GM23248 (cell line): ENCODE data around the gene PALM3. TPM values are rescaled to one million over a fixed set of nuclear protein-coding genes. Genes with fewer than 3 reads are reported as not detected.

Source experiments
- DNase-seq: peaks from one replicate; pipeline ENCODE4 v3.0.0-alpha.2; 2015
- H2AFZ ChIP-seq: fragments of 200-600 bp; sonication (generic); 2 replicates; pipeline ENCODE4 v1.6.1; 2016; ENCODE audit warnings: antibody characterized with exemption
- H3F3A ChIP-seq: fragments of 200-600 bp; sonication (generic); 2 replicates; pipeline ENCODE4 v1.6.1; 2016; ENCODE audit warnings: mild to moderate bottlenecking, antibody characterized with exemption, mixed run types; ENCODE audit not compliant: insufficient read depth
- H3K27ac ChIP-seq: fragments of 200-600 bp; sonication (generic); 2 replicates; pipeline ENCODE4 v1.5.1; 2016; ENCODE audit warnings: mild to moderate bottlenecking
- H3K27me3 ChIP-seq: fragments of 200-600 bp; sonication (generic); replicated peaks from 2 replicates; pipeline ENCODE4 v1.6.1; 2016; ENCODE audit warnings: mild to moderate bottlenecking; ENCODE audit not compliant: insufficient read depth
- H3K36me3 ChIP-seq: fragments of 200-600 bp; sonication (generic); 2 replicates; pipeline ENCODE4 v1.6.1; 2016; ENCODE audit warnings: low read depth, mild to moderate bottlenecking
- H3K4me1 ChIP-seq: fragments of 200-600 bp; sonication (generic); 2 replicates; pipeline ENCODE4 v1.6.1; 2016; ENCODE audit warnings: mild to moderate bottlenecking; ENCODE audit not compliant: insufficient read depth
- H3K4me2 ChIP-seq: fragments of 200-600 bp; sonication (generic); one replicate; pipeline ENCODE4 v1.6.1; 2016; ENCODE audit warnings: mild to moderate bottlenecking; ENCODE audit not compliant: unreplicated experiment
- H3K4me3 ChIP-seq: fragments of 200-600 bp; sonication (generic); 2 replicates; pipeline ENCODE4 v1.5.1; 2016; ENCODE audit warnings: mild to moderate bottlenecking
- H3K79me2 ChIP-seq: fragments of 200-600 bp; sonication (generic); 2 replicates; pipeline ENCODE4 v1.6.1; 2016; ENCODE audit warnings: mild to moderate bottlenecking; ENCODE audit not compliant: insufficient read depth
- H3K9ac ChIP-seq: fragments of 200-600 bp; sonication (generic); 2 replicates; pipeline ENCODE4 v1.6.1; 2016; ENCODE audit warnings: mild to moderate bottlenecking
- H3K9me2 ChIP-seq: fragments of 200-600 bp; sonication (generic); 2 replicates; pipeline ENCODE4 v1.6.1; 2016; ENCODE audit warnings: mixed run types, mild to moderate bottlenecking, moderate library complexity; ENCODE audit not compliant: insufficient read depth
- H3K9me3 ChIP-seq: fragments of 200-600 bp; sonication (generic); one replicate; pipeline ENCODE4 v1.6.1; 2017; ENCODE audit warnings: low read depth
- H4K20me1 ChIP-seq: fragments of 200-600 bp; sonication (generic); 2 replicates; pipeline ENCODE4 v1.6.0; 2016; ENCODE audit not compliant: insufficient read depth
- EZH2 ChIP-seq: fragments of 200-600 bp; sonication (generic); IDR thresholded peaks from 2 replicates; pipeline ENCODE4 v1.6.1; 2018; ENCODE audit warnings: antibody characterized with exemption, mild to moderate bottlenecking; ENCODE audit not compliant: insufficient read depth, poor library complexity, severe bottlenecking
- EZH2phosphoT487 ChIP-seq: fragments of 200-600 bp; sonication (generic); IDR thresholded peaks from 2 replicates; pipeline ENCODE4 v1.6.1; 2018; ENCODE audit warnings: antibody characterized with exemption, moderate library complexity, mild to moderate bottlenecking, low read depth; ENCODE audit not compliant: insufficient read depth
- WGBS, 2 experiments: methylation state at CpG; one replicate each; pipeline ENCODE4 v1.1.6; 2015 to 2017; ENCODE audit warnings: low lambda C conversion rate in 2 of 2, low coverage in 1 of 2; ENCODE audit errors: missing lambda C conversion rate in 2 of 2; 5-methylcytosine and 5-hydroxymethylcytosine counted together
- in situ Hi-C: fragments of 300-500 bp; cut with MboI; formaldehyde crosslinking; loops from 2 replicates; pipeline ENCODE4 v1.15.0; 2020
- polyA plus RNA-seq: library from polyadenylated mRNA; unstranded; fragments of >200 nt; fragmentation: Nextera tagmentation; extraction: Ambion mirVana; gene quantifications from 2 replicates; pipeline ENCODE4 v1.2.1, GENCODE V29; 2016
- total RNA-seq: library from RNA; depleted of rRNA; stranded (reverse); fragments of >200 nt; shearing (Covaris generic); gene quantifications from 2 replicates; pipeline ENCODE4 v1.2.3, GENCODE V29; 2014

Gene PALM3
- total and polyA plus RNA-seq, 2 experiments from 2014 or later, result 0.15 TPM; not detected in 1

DNA sequence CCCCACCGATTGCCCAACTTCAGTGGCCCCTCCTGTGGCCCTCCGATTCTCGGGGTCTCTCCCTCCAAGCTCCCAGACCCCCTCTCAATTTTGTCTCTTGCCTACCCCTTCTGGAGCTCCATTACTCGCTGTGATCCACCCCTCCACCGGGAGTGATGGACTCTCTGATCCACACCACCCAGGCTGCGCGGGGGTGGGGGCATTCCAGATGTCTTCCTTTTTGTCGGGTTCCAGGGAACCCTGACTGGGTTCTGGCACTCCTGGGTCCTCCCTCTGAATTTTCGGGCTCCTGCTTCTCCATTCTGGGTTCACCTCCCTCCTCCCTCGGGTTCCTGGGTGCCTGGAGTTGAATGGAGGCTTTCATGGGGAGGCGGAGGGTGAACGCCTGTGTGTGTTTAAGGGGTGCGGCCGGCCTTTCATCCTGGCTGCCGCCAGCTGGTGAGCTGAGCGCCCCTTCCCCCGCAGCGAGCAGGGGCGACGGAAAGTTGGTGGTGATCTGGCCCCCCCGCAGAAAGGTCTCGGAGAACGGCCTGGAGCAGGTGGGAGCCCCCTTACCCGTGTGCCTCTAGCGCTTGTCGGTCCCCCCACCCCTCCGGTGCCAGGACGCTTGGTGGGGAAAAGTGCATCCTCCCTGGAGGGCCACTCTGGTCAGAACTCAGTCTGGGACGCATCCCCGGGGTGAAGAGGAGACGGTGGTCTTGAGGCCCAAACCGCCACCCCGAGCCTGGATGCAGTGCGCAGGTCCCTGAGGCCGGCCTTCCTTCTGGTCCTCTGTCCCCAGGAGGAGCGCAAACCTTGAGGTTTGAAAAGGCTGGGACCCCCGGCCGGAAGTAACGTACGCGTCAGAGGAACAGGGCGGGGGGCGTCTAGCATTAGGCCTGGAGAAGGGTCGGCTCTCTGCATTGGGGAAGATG, 12.3 kb upstream of the PALM3 start:
- peak; percentile 59 for DNase-seq
- in situ Hi-C loops, result loop anchor here (10.0 kb wide), 1 partner anchor 189 kb away; no protein-coding TSS in a partner anchor

DNA sequence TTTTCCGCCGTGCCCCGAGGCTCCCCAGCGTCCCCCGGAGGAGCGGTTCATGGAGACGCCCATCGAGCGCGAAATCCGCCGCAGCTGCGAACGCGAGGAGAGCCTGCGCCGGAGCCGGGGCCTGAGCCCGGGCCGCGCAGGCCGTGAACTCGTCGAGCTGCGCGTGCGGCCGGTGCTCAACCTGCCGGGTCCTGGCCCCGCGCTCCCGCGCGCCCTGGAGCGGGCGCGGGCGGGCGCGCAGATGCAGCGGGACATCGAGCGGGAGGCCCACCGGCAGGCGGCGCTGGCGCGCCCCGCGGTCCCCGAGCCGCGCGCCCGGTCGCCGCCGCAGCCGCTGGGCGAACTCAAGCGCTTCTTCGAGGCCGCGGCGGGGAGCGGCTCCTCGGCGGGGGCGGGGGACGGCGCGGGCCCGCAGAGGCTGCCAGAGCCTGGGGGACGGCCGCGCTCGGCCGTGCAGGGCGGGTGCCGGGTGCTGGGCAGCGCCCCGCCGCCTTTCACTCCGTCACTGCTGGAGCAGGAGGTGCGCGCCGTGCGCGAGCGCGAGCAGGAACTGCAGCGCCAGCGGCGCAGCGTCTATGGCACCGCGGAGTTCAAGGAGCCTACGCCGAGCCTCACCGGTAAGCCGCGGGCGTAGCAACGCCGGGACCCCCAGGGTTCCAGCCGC, 11.5 kb upstream of the PALM3 start:
- Histone ChIP-seq H3K9me2 (no peaks in the 10 kb centered on the region), H3K36me3 (no peaks in the 10 kb centered on the region), H3K27ac (peak overlapping the region; percentile 40), H3K4me2 (peak overlapping the region; percentile 95), H4K20me1 (no peaks in the 10 kb centered on the region), H3K4me1 (peaks cover 6% of the 10 kb centered on the region), H3K4me3 (peak overlapping the region; percentile 92), H3F3A (no peaks in the 10 kb centered on the region), H3K27me3 (no peaks in the 10 kb centered on the region), H3K79me2 (no peaks in the 10 kb centered on the region), H3K9me3 (no peaks in the 10 kb centered on the region), H3K9ac (peak overlapping the region; percentile 76), H2AFZ (peak overlapping the region; percentile 97)
- TF ChIP-seq EZH2phosphoT487 (no peak), EZH2 (no peak)
- peak; percentile 92 for DNase-seq
- in situ Hi-C loops, result loop anchor here (10.0 kb wide), 1 partner anchor 189 kb away; no protein-coding TSS in a partner anchor
- 1% methylated on average over 52 to 56 of the region's 106 CpGs for WGBS, 2 experiments

More for the DNA sequence above, 12.3 kb upstream of the PALM3 start:
- H3K36me3 ChIP-seq, result no peaks in the 10 kb centered on the region
- no peaks in the 10 kb centered on the region for H3K9me3 ChIP-seq
- no peak for TF ChIP-seq EZH2phosphoT487
- TF ChIP-seq EZH2, result no peak
- H3K9ac ChIP-seq, result peak overlapping the region; percentile 76
- H3F3A ChIP-seq, result no peaks in the 10 kb centered on the region
- H3K4me2 ChIP-seq, result peak overlapping the region; percentile 95
- peak overlapping the region; percentile 92 for H3K4me3 ChIP-seq
- peak overlapping the region; percentile 40 for H3K27ac ChIP-seq
- H3K4me1 ChIP-seq, result peaks cover 6% of the 10 kb centered on the region
- no peaks in the 10 kb centered on the region; the same call in 1 of the 2 replicates for H3K79me2 ChIP-seq
- no peaks in the 10 kb centered on the region for H3K27me3 ChIP-seq
- 1 to 2% methylated on average over 40 to 44 of the region's 44 CpGs for WGBS, 2 experiments
- no peaks in the 10 kb centered on the region for H3K9me2 ChIP-seq
- no peaks in the 10 kb centered on the region for H4K20me1 ChIP-seq
- peak overlapping the region; percentile 97 for H2AFZ ChIP-seq

DNA sequence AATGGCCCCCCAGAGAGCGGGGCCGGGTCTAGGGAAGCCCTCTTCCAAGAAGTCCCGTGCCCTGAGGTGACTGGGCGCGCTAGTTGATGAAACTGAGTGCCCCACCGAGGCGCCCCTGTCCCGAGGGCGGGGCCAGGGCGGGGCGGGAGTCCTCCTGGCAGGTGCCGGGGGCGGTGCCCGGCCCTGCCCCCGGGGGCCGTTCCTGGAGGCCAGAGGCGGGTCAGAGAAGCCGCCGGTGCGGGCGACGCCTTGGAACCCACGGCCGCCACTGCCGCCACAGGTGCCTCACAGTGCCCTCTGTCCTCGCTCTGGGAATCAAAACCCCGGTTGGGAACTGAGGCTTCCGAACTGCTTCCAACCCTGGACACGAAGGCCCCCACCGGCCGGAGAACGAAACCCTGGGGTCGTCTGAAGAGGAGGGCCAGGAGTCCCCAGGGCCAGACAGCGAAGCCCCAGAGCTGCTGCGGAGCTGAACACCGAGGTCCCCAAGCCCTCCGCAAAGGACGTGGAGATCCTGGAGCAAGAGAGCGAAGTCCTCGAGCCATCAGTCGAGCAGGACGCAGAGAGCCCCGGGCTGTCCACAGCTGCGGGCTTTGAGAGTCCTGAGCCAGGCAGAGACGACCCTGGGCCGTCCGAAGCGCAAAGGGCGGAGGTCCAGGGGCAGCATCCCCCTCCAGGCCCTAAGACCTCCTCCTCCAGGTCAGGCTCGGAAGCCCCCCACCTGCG, 10.8 kb upstream of the PALM3 start, which contains the start of gene MISP3:
MISP3 (plus strand) TSS at position 252 of the 726 bp plus-strand sequence. CDS start 524 bp downstream, outside the sequence.
- TF ChIP-seq EZH2, result no peak
- no peak for TF ChIP-seq EZH2phosphoT487
- H4K20me1 ChIP-seq, result no peaks in the 10 kb centered on the region
- no peaks in the 10 kb centered on the region for H3K79me2 ChIP-seq
- H2AFZ ChIP-seq, result peak within 1 kb of the TSS; percentile 97
- H3K36me3 ChIP-seq, result no peaks in the 10 kb centered on the region
- no peaks in the 10 kb centered on the region for H3K9me2 ChIP-seq
- in situ Hi-C loops, result loop anchor here (10.0 kb wide), 1 partner anchor 188 kb away; no protein-coding TSS in a partner anchor
- peak; percentile 62 for DNase-seq
- peak within 1 kb of the TSS; percentile 76 for H3K9ac ChIP-seq
- H3K4me1 ChIP-seq, result peaks cover 6% of the 10 kb centered on the region
- WGBS, 2 experiments, result 3% methylated on average over 32 to 36 of the region's 51 CpGs
- H3K9me3 ChIP-seq, result no peaks in the 10 kb centered on the region
- peak within 1 kb of the TSS; percentile 95 for H3K4me2 ChIP-seq
- H3K27ac ChIP-seq, result peak within 1 kb of the TSS; percentile 40
- no peaks in the 10 kb centered on the region for H3K27me3 ChIP-seq
- no peaks in the 10 kb centered on the region for H3F3A ChIP-seq
- H3K4me3 ChIP-seq, result peak within 1 kb of the TSS; percentile 92
